Measurements from ENCODE around the gene MDFIC.
"Not testable (repeated sequence)": the region's sequence is repeated elsewhere in the genome, so short reads cannot be mapped to it uniquely, and the experiment has no call there.

MDFIC gene

GRCh38 chr7:114922026-114922651 lies at the start of gene MDFIC:
TSS of gene MDFIC (plus strand) at chr7:114922094. CDS start at chr7:114923034, 940 bp downstream.
- peak; percentile 53 for DNase-seq (ENCODE audit: low read depth)

GRCh38 chr7:114874170-114874569 lies 47.7 kb upstream of the MDFIC start:
- DNase-seq (ENCODE audit: low read depth) = no peak
- H3K4me3 ChIP-seq (ENCODE audit: low read depth, low read length) = no peak overlapping the region
- no peak for TF ChIP-seq CTCF (conservative IDR thresholded peaks at IDR 0.05; ENCODE audit: low read depth, low read length)

More at GRCh38 chr7:114922026-114922651, at the start of gene MDFIC:
- peak within 1 kb of the TSS; percentile 86 for H3K4me3 ChIP-seq (ENCODE audit: low read depth, low read length)
- TF ChIP-seq CTCF (conservative IDR thresholded peaks at IDR 0.05; ENCODE audit: low read depth, low read length) = peak; percentile 5

GRCh38 chr7:114875186-114875585 lies 46.7 kb upstream of the MDFIC start:
- H3K4me3 ChIP-seq (ENCODE audit: low read depth, low read length) = no peak overlapping the region
- peak; percentile 31 for DNase-seq (ENCODE audit: low read depth)
- TF ChIP-seq CTCF (conservative IDR thresholded peaks at IDR 0.05; ENCODE audit: low read depth, low read length) = no peak

GRCh38 chr7:114879554-114879953 lies 42.3 kb upstream of the MDFIC start:
- H3K4me3 ChIP-seq (ENCODE audit: low read depth, low read length) = no peak overlapping the region
- peak; percentile 65 for DNase-seq (ENCODE audit: low read depth)
- TF ChIP-seq CTCF (conservative IDR thresholded peaks at IDR 0.05; ENCODE audit: low read depth, low read length) = no peak

- no peak for TF ChIP-seq CTCF (conservative IDR thresholded peaks at IDR 0.05; ENCODE audit: low read depth, low read length)
- H3K4me3 ChIP-seq (ENCODE audit: low read depth, low read length) = no peak overlapping the region
- no peak for DNase-seq (ENCODE audit: low read depth)
Observed at GRCh38 chr7:114885836-114886235, 36.1 kb upstream of the MDFIC start.

GRCh38 chr7:114886241-114886640 lies 35.7 kb upstream of the MDFIC start:
- H3K4me3 ChIP-seq (ENCODE audit: low read depth, low read length) = no peak overlapping the region
- no peak for TF ChIP-seq CTCF (conservative IDR thresholded peaks at IDR 0.05; ENCODE audit: low read depth, low read length)
- no peak for DNase-seq (ENCODE audit: low read depth)

- not testable (repeated sequence) for DNase-seq (ENCODE audit: low read depth); H3K4me3 ChIP-seq (ENCODE audit: low read depth, low read length)
Observed at GRCh38 chr7:114889116-114889515, 32.8 kb upstream of the MDFIC start.
